ENCODE results near the gene SORCS2.

DNA sequence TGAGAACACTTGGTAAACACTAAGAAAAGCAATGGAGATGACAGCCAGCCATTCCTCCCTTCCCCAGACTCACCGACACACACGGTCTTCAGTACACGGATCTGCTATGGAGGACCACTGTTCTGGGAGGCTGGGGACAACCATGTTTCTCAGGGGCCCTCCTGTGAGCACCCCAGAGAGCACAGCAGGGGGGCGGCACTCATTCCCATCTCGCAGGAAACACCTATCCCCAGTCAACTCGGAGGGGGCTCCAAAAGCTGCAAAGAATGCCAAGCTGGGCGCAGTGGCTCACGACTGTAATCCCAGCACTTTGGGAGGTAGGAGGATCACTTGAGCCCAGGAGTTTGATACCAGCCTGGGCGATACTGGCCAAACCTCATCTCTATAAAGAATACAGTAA is 575.2 kb downstream of the SORCS2 start:
- TF ChIP-seq, protein P1, sequence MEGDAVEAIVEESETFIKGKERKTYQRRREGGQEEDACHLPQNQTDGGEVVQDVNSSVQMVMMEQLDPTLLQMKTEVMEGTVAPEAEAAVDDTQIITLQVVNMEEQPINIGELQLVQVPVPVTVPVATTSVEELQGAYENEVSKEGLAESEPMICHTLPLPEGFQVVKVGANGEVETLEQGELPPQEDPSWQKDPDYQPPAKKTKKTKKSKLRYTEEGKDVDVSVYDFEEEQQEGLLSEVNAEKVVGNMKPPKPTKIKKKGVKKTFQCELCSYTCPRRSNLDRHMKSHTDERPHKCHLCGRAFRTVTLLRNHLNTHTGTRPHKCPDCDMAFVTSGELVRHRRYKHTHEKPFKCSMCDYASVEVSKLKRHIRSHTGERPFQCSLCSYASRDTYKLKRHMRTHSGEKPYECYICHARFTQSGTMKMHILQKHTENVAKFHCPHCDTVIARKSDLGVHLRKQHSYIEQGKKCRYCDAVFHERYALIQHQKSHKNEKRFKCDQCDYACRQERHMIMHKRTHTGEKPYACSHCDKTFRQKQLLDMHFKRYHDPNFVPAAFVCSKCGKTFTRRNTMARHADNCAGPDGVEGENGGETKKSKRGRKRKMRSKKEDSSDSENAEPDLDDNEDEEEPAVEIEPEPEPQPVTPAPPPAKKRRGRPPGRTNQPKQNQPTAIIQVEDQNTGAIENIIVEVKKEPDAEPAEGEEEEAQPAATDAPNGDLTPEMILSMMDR (IDR thresholded peaks at IDR 0.05) = no peak
- TF ChIP-seq POLR2A (IDR thresholded peaks at IDR 0.05) = no peak

Data from breast epithelium (tissue), 3 donors.